ENCODE results near the gene ARHGAP33.
A peak's percentile ranks its signal among the peaks of the same experiment; 100 is the strongest.

The ARHGAP33 gene

GRCh38 chr19:35757749-35758608, 17.4 kb upstream of the ARHGAP33 start, which contains the start of gene PROSER3:
PROSER3 (plus strand) TSS chr19:35758176; CDS start chr19:35758216, 40 bp downstream.
- 0 out of 4 replicates have a peak, but pooled peaks of 1 of the 2 experiments have one; percentile 1 for TF ChIP-seq REST (IDR thresholded peaks at IDR 0.05; ENCODE audit: insufficient read depth in 1 of 2, low read depth in 2 of 2, low read length in 2 of 2)
- no peak for TF ChIP-seq SIN3A (IDR thresholded peaks at IDR 0.05; ENCODE audit: borderline replicate concordance, insufficient read depth, low read length)
- TF ChIP-seq POLR2AphosphoS5 (IDR thresholded peaks at IDR 0.05; ENCODE audit: low read depth, low read length): peak; percentile 79
- TF ChIP-seq FOXP2 (optimal IDR thresholded peaks at IDR 0.05; ENCODE audit: borderline replicate concordance, extremely low read depth, extremely low read length, insufficient read depth): peak; percentile 42
- peak; percentile 79; the same call in 1 of the 2 replicates for TF ChIP-seq TAF1 (IDR thresholded peaks at IDR 0.05; ENCODE audit: borderline replicate concordance, insufficient read depth, low read length)

- TF ChIP-seq POLR2AphosphoS5 (IDR thresholded peaks at IDR 0.05; ENCODE audit: low read depth, low read length): no peak
- TF ChIP-seq TAF1 (IDR thresholded peaks at IDR 0.05; ENCODE audit: borderline replicate concordance, insufficient read depth, low read length): no peak
- no peak for TF ChIP-seq FOXP2 (optimal IDR thresholded peaks at IDR 0.05; ENCODE audit: borderline replicate concordance, extremely low read depth, extremely low read length, insufficient read depth)
- no peak for TF ChIP-seq REST (IDR thresholded peaks at IDR 0.05; ENCODE audit: insufficient read depth in 1 of 2, low read depth in 2 of 2, low read length in 2 of 2)
- no peak for TF ChIP-seq SIN3A (IDR thresholded peaks at IDR 0.05; ENCODE audit: borderline replicate concordance, insufficient read depth, low read length)
Observed at GRCh38 chr19:35759697-35760096, 15.7 kb upstream of the ARHGAP33 start.

DNA sequence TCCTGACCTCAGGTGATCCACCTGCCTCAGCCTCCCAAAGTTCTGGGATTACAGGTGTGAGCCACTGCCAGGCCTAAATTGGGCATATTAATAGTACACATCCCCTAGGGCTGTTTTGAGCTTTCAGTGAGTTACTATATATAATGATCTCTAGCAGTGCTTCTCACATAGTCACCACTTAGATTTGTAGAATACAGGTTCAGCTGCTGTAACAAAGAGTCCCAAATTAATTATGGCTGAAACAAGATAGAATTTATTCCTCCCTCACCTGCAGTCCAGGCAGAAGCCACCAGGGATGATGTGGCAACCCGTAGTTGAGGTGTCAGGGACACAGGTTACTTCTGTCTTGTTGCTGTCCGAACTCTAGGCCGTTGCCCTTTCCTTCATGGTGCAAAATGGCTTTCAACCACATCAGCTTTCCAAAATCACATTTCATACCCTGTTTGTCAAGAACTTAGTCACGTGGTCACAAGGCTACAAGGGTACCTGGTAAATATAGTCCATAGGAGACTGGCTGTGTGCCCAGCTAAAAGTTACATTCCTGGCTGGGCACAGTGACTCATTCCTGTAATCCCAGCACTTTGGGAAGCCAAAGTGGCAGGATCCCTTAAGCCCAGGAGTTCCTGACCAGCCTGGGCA, 14.5 kb upstream of the ARHGAP33 start:
- TF ChIP-seq SIN3A (IDR thresholded peaks at IDR 0.05; ENCODE audit: borderline replicate concordance, insufficient read depth, low read length): no peak
- no peak for TF ChIP-seq REST (IDR thresholded peaks at IDR 0.05; ENCODE audit: insufficient read depth in 1 of 2, low read depth in 2 of 2, low read length in 2 of 2)
- TF ChIP-seq TAF1 (IDR thresholded peaks at IDR 0.05; ENCODE audit: borderline replicate concordance, insufficient read depth, low read length): no peak
- no peak for TF ChIP-seq FOXP2 (optimal IDR thresholded peaks at IDR 0.05; ENCODE audit: borderline replicate concordance, extremely low read depth, extremely low read length, insufficient read depth)
- no peak for TF ChIP-seq POLR2AphosphoS5 (IDR thresholded peaks at IDR 0.05; ENCODE audit: low read depth, low read length)

DNA sequence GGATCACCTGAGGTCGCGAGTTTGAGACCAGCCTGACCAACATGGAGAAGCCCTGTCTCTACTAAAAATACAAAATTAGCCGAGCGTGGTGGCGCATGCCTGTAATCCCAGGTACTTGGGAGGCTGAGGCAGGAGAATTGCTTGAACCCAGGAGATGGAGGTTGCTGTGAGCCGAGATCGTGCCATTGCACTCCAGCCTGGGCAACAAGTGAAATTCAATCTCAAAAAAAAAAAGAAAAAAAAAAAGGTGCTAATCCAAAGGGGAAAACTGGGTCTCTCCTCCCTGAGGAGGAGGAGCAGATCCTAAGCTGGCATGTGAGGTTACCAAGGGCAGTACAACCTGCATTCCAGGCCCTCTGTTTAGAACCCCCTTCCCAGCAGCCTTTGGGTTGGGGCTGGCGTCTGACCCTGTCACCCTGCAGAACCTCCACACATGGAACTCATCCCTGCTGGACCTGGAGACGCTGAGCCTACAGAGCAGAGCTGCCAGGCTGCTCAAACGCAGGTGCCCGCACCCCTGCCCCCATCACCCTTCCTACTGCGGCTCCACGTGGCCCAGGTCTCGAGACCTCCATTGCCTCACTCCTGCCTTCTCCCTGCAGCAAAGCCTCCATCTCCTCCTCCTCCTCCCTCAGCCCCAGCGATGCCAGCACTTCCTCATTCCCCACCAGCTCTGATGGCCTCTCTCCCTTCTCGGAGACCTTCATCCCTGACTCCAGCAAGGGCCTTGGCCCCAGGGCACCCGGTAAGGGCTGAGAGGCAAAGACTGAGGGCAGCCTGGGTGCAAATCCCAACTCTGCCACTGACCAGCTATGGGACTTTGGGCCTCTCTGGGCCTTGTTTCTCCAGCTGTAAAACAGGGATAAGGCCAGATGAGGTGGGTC, 10.7 kb upstream of the ARHGAP33 start:
- TF ChIP-seq TAF1 (IDR thresholded peaks at IDR 0.05; ENCODE audit: borderline replicate concordance, insufficient read depth, low read length) (no peak), POLR2AphosphoS5 (IDR thresholded peaks at IDR 0.05; ENCODE audit: low read depth, low read length) (no peak), FOXP2 (optimal IDR thresholded peaks at IDR 0.05; ENCODE audit: borderline replicate concordance, extremely low read depth, extremely low read length, insufficient read depth) (no peak), REST (IDR thresholded peaks at IDR 0.05; ENCODE audit: insufficient read depth in 1 of 2, low read depth in 2 of 2, low read length in 2 of 2) (no peak), SIN3A (IDR thresholded peaks at IDR 0.05; ENCODE audit: borderline replicate concordance, insufficient read depth, low read length) (no peak)

All from PFSK-1 (cell line).